SK-N-SH (cell line): ENCODE measurements around the gene GIMAP2. TPM values are rescaled to one million over a fixed set of nuclear protein-coding genes. Genes with fewer than 3 reads are reported as not detected.

Experiments used
- CTCF ChIA-PET: fragments of 300-600, 350-600 bp; formaldehyde crosslinking; extraction: SDS; loops from one replicate; lab custom pipeline; 2021; lab: Yijun Ruan, JAX
- POLR2A ChIA-PET: fragments of 350-600 bp; sonication (Branson Sonifier 250); formaldehyde crosslinking; extraction: SDS; loops from one replicate; lab custom pipeline; 2020; ENCODE audit warnings: antibody characterized with exemption, inconsistent platforms; lab: Yijun Ruan, JAX
- DNase-seq: peaks from one replicate; pipeline ENCODE4 v3.0.0; 2012
- H2AFZ ChIP-seq: fragments of 200-600 bp; sonication (generic); 2 replicates; pipeline ENCODE4 v1.8.1; 2016; ENCODE audit warnings: antibody characterized with exemption, mild to moderate bottlenecking, low read depth
- H3F3A ChIP-seq: fragments of 200-600 bp; sonication (generic); replicated peaks from 2 replicates; pipeline ENCODE3; 2016; ENCODE audit warnings: antibody characterized with exemption, mild to moderate bottlenecking; ENCODE audit not compliant: insufficient read depth
- H3K27ac ChIP-seq, 2 experiments: fragments of 200-500 bp in 1 of 2; fragments of 200-600 bp in 1 of 2; sonication (Bioruptor generic) in 1 of 2; sonication (generic), shearing (Covaris generic) in 1 of 2; 2 replicates each; pipeline versions ENCODE4 v1.5.1 to v1.6.1; 2014 to 2016; ENCODE audit warnings: low read depth in 2 of 2, inconsistent platforms in 1 of 2, low read length in 1 of 2, mild to moderate bottlenecking in 1 of 2, mixed read lengths in 1 of 2
- H3K27me3 ChIP-seq: fragments of 200-600 bp; sonication (generic), shearing (Covaris generic); 2 replicates; pipeline ENCODE4 v1.6.1; 2016; ENCODE audit warnings: mixed run types; ENCODE audit not compliant: insufficient read depth
- H3K36me3 ChIP-seq, 2 experiments: fragments of 200-500 bp in 1 of 2; fragments of 200-600 bp in 1 of 2; sonication (Bioruptor generic) in 1 of 2; sonication (generic) in 1 of 2; replicated peaks in 1 of 2; 2 replicates each; pipeline versions ENCODE3 to v1.5.1; 2014 to 2016; ENCODE audit warnings: low read length in 1 of 2, mild to moderate bottlenecking in 1 of 2; ENCODE audit not compliant: insufficient read depth in 2 of 2, control insufficient read depth in 1 of 2
- H3K4me1 ChIP-seq, 2 experiments: fragments of 200-500 bp in 1 of 2; fragments of 200-600 bp in 1 of 2; sonication (Bioruptor generic) in 1 of 2; sonication (generic), shearing (Covaris generic) in 1 of 2; 2 replicates each; pipeline versions ENCODE4 v1.5.1 to v1.6.1; 2014 to 2016; ENCODE audit warnings: low read depth in 1 of 2, low read length in 1 of 2, mixed run types in 1 of 2; ENCODE audit not compliant: insufficient read depth in 2 of 2, control insufficient read depth in 1 of 2
- H3K4me2 ChIP-seq: fragments of 200-600 bp; sonication (generic), shearing (Covaris generic); 2 replicates; pipeline ENCODE4 v1.6.1; 2017; ENCODE audit warnings: mixed run types
- H3K4me3 ChIP-seq, 2 experiments: fragments of 200-500 bp in 1 of 2; fragments of 200-600 bp in 1 of 2; sonication (Bioruptor generic) in 1 of 2; sonication (generic), shearing (Covaris generic) in 1 of 2; 2 replicates each; pipeline versions ENCODE4 v1.5.1 to v1.8.1; 2014 to 2016; ENCODE audit warnings: low read depth in 2 of 2, inconsistent platforms in 1 of 2, low read length in 1 of 2, mild to moderate bottlenecking in 1 of 2, mixed read lengths in 1 of 2, moderate library complexity in 1 of 2
- H3K79me2 ChIP-seq: fragments of 200-600 bp; sonication (generic); 2 replicates; pipeline ENCODE4 v1.8.1; 2017; ENCODE audit warnings: mild to moderate bottlenecking; ENCODE audit not compliant: insufficient read depth
- H3K9ac ChIP-seq: fragments of 200-600 bp; sonication (generic); 2 replicates; pipeline ENCODE4 v1.6.1; 2017; ENCODE audit warnings: mixed run types
- H3K9me2 ChIP-seq: fragments of 200-600 bp; sonication (generic); 2 replicates; pipeline ENCODE4 v1.6.1; 2017; ENCODE audit warnings: mixed run types
- H3K9me3 ChIP-seq: fragments of 200-600 bp; sonication (generic); 2 replicates; pipeline ENCODE4 v1.6.1; 2017; ENCODE audit warnings: mixed run types, mild to moderate bottlenecking, moderate library complexity
- H4K20me1 ChIP-seq: fragments of 200-600 bp; sonication (generic); 2 replicates; pipeline ENCODE4 v1.6.1; 2017; ENCODE audit warnings: mild to moderate bottlenecking, mixed run types; ENCODE audit not compliant: insufficient read depth
- JUND ChIP-seq: IDR thresholded peaks from 2 replicates; pipeline ENCODE4 v1.4.0; 2012
- NFIC ChIP-seq: IDR thresholded peaks from 2 replicates; pipeline ENCODE4 v1.4.0; 2012; ENCODE audit warnings: borderline replicate concordance
- REST ChIP-seq: IDR thresholded peaks from 2 replicates; pipeline ENCODE4 v1.6.1; 2012; ENCODE audit warnings: mild to moderate bottlenecking, low read depth, low read length, moderate library complexity
- SMC3 ChIP-seq: IDR thresholded peaks from 2 replicates; pipeline ENCODE4 v1.6.1; 2012; ENCODE audit warnings: low read depth, low read length, improper control_type of control experiment
- USF1 ChIP-seq: IDR thresholded peaks from 2 replicates; pipeline ENCODE4 v1.4.0; 2012; ENCODE audit warnings: low read depth, borderline replicate concordance
- WGBS: methylation state at CpG from one replicate; pipeline ENCODE4 v1.1.6; 2017; ENCODE audit warnings: low lambda C conversion rate; 5-methylcytosine and 5-hydroxymethylcytosine counted together
- polyA plus RNA-seq, 3 experiments: library from polyadenylated mRNA; depleted of rRNA; stranded (reverse); fragments of >200 nt; gene quantifications; 2 replicates each; pipeline ENCODE4 v1.2.3, GENCODE V29; 2012
- TF ChIP-seq, protein P1 (sequence below): IDR thresholded peaks from 2 replicates; pipeline ENCODE4 v1.4.0; 2012; ENCODE audit warnings: low read depth
- TF ChIP-seq, protein P2 (sequence below): fragments of 150-350 bp; IDR thresholded peaks from 2 replicates; pipeline ENCODE4 v1.6.1; 2017; ENCODE audit warnings: antibody characterized with exemption, low read length, low read depth, borderline replicate concordance

The GIMAP2 gene
- polyA plus RNA-seq, 1 of the 3 experiments (the other 2 are of a cell fraction): 4.1 TPM

- no peaks in the 10 kb centered on the region for H3K9me2 ChIP-seq
- no peak overlapping the region for H2AFZ ChIP-seq
- no peaks in the 10 kb centered on the region for H3K36me3 ChIP-seq
- CTCF ChIA-PET: interaction anchor here (1.0 kb wide), 1 partner anchor 204 kb away, joined by 3 read pairs; the partner anchor contains the start of gene GIMAP8
- H3K4me2 ChIP-seq: no peak overlapping the region
- POLR2A ChIA-PET: no interaction called here
- H3K27me3 ChIP-seq: peaks cover 28% of the 10 kb centered on the region
- no peak overlapping the region for H3K9ac ChIP-seq
- DNase-seq: no peak
- H4K20me1 ChIP-seq: no peaks in the 10 kb centered on the region
- no peaks in the 10 kb centered on the region for H3K4me1 ChIP-seq
- no peak overlapping the region for H3K4me3 ChIP-seq
- H3K27ac ChIP-seq: no peak overlapping the region
- no peaks in the 10 kb centered on the region for H3K9me3 ChIP-seq
- H3K79me2 ChIP-seq: no peaks in the 10 kb centered on the region
- H3F3A ChIP-seq: no peaks in the 10 kb centered on the region
- TF ChIP-seq, protein P1, sequence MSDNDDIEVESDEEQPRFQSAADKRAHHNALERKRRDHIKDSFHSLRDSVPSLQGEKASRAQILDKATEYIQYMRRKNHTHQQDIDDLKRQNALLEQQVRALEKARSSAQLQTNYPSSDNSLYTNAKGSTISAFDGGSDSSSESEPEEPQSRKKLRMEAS: no peak
- TF ChIP-seq JUND: no peak
- TF ChIP-seq SMC3: no peak
- WGBS: 6% methylated on average over 2 of the region's 2 CpGs
Measured at GRCh38 chr7:150654692-150655091, 30.8 kb upstream of the GIMAP2 start.

- no peak overlapping the region for H2AFZ ChIP-seq
- H3K27ac ChIP-seq: no peak overlapping the region
- no peaks in the 10 kb centered on the region for H3K79me2 ChIP-seq
- no peaks in the 10 kb centered on the region for H3F3A ChIP-seq
- H3K36me3 ChIP-seq: no peaks in the 10 kb centered on the region
- 7% methylated on average over 5 of the region's 5 CpGs for WGBS
- CTCF ChIA-PET: no interaction called here
- H3K27me3 ChIP-seq: peaks cover 28% of the 10 kb centered on the region
- no peaks in the 10 kb centered on the region for H3K4me1 ChIP-seq
- H3K9me2 ChIP-seq: no peaks in the 10 kb centered on the region
- no peaks in the 10 kb centered on the region for H3K9me3 ChIP-seq
- no peak for DNase-seq
- H3K4me3 ChIP-seq: no peak overlapping the region
- no peaks in the 10 kb centered on the region for H4K20me1 ChIP-seq
- H3K9ac ChIP-seq: no peak overlapping the region
- TF ChIP-seq USF1 (no peak), NFIC (no peak), REST (no peak), JUND (no peak)
- TF ChIP-seq, protein P2, sequence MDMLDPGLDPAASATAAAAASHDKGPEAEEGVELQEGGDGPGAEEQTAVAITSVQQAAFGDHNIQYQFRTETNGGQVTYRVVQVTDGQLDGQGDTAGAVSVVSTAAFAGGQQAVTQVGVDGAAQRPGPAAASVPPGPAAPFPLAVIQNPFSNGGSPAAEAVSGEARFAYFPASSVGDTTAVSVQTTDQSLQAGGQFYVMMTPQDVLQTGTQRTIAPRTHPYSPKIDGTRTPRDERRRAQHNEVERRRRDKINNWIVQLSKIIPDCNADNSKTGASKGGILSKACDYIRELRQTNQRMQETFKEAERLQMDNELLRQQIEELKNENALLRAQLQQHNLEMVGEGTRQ: no peak
- no peak overlapping the region for H3K4me2 ChIP-seq
- POLR2A ChIA-PET: no interaction called here
Measured at GRCh38 chr7:150656047-150656446, 29.5 kb upstream of the GIMAP2 start.
